HepG2 (cell line): ENCODE measurements around the gene CPEB3. TPM values are rescaled to one million over a fixed set of nuclear protein-coding genes. Genes with fewer than 3 reads are reported as not detected.

Experiments
- ATAC-seq: fragments of 200-7000 bp; cut with Tn5 transposase; 3 replicates; pipeline ENCODE4 v1.9.1; 2020; ENCODE audit warnings: mild to moderate bottlenecking, moderate library complexity
- BruUV-seq: library from RNA; stranded (reverse); fragments of 400-500 nt; replicated peaks from 2 replicates; lab custom pipeline; 2021; lab: Mats Ljungman, UMichigan
- CTCF ChIA-PET: fragments of 300-600 bp; formaldehyde crosslinking; extraction: SDS; loops from one replicate; lab custom pipeline; 2021; ENCODE audit warnings: low total read pairs, inconsistent platforms, low intra/inter-chr PET ratio; lab: Yijun Ruan, JAX
- POLR2A ChIA-PET: fragments of 350-600 bp; sonication (Branson Sonifier 250); formaldehyde crosslinking; loops from one replicate; lab custom pipeline; 2020; ENCODE audit warnings: antibody characterized with exemption, inconsistent platforms; lab: Yijun Ruan, JAX
- DNase-seq: peaks from one replicate; pipeline ENCODE4 v3.0.0-alpha.2; 2015; ENCODE audit warnings: low spot score
- FAIRE-seq: peaks from 3 replicates; lab custom pipeline; 2011; peaks lifted over from hg19 to GRCh38; lab: Jason Lieb, UNC
- H2AFZ ChIP-seq: one replicate; pipeline ENCODE4 v1.6.1; 2011; ENCODE audit warnings: low read length, inconsistent platforms
- H3K27ac ChIP-seq: fragments of 300-600 bp; 3 replicates; pipeline ENCODE4 v1.8.0; 2011; ENCODE audit warnings: mixed run types, mild to moderate bottlenecking, mixed read lengths, low read length, inconsistent platforms; ENCODE audit not compliant: insufficient read depth; ENCODE audit errors: extremely low read length
- H3K27me3 ChIP-seq, 2 experiments: fragments of 200-600 bp in 1 of 2; 2 replicates in 1 of 2; 3 replicates in 1 of 2; pipeline versions ENCODE4 v1.6.0 to v1.8.0; 2011; ENCODE audit warnings: low read length in 2 of 2, mild to moderate bottlenecking in 2 of 2, moderate library complexity in 2 of 2, inconsistent platforms in 1 of 2; ENCODE audit not compliant: insufficient read depth in 2 of 2, control insufficient read depth in 1 of 2
- H3K36me3 ChIP-seq, 2 experiments: fragments of 200-600 bp in 1 of 2; replicated peaks in 1 of 2; 2 replicates in 1 of 2; 3 replicates in 1 of 2; pipeline versions ENCODE4 v1.5.1 to v1.8.0; 2011; ENCODE audit warnings: low read length in 2 of 2, inconsistent platforms in 1 of 2; ENCODE audit not compliant: insufficient read depth in 2 of 2, control insufficient read depth in 1 of 2
- H3K4me1 ChIP-seq: 2 replicates; pipeline ENCODE4 v1.5.1; 2012; ENCODE audit warnings: low read length, inconsistent platforms; ENCODE audit not compliant: insufficient read depth
- H3K4me2 ChIP-seq: 2 replicates; pipeline ENCODE4 v1.6.0; 2011; ENCODE audit warnings: low read depth, low read length, inconsistent platforms
- H3K4me3 ChIP-seq, 3 experiments: fragments of 200-600 bp in 1 of 3; sonication (generic), shearing (Covaris generic) in 1 of 3; replicated peaks in 1 of 3; 2 replicates each; pipeline ENCODE4 v1.5.1; 2011 to 2016; ENCODE audit warnings: low read length in 3 of 3, inconsistent platforms in 2 of 3, low read depth in 2 of 3, mild to moderate bottlenecking in 2 of 3, control low read depth in 1 of 3, mixed read lengths in 1 of 3; ENCODE audit not compliant: insufficient read depth in 1 of 3
- H3K79me2 ChIP-seq: one replicate; pipeline ENCODE4 v1.6.1; 2011; ENCODE audit warnings: low read length, inconsistent platforms; ENCODE audit not compliant: insufficient read depth
- H3K9ac ChIP-seq: 2 replicates; pipeline ENCODE4 v1.6.0; 2011; ENCODE audit warnings: mild to moderate bottlenecking, low read depth, low read length, inconsistent platforms; ENCODE audit not compliant: insufficient read depth
- H3K9me3 ChIP-seq: 2 replicates; pipeline ENCODE4 v1.5.1; 2012; ENCODE audit warnings: mild to moderate bottlenecking, low read length
- H4K20me1 ChIP-seq: 2 replicates; pipeline ENCODE4 v1.6.0; 2011; ENCODE audit warnings: inconsistent platforms, mild to moderate bottlenecking, low read length, moderate library complexity; ENCODE audit not compliant: insufficient read depth
- FOSL2 ChIP-seq: sonication (generic); formaldehyde crosslinking; IDR thresholded peaks from 2 replicates; pipeline ENCODE4 v1.4.0; 2020; ENCODE audit warnings: missing genetic modification reagents
- FOXA3 ChIP-seq: IDR thresholded peaks from 2 replicates; pipeline ENCODE4 v1.6.1; 2016; ENCODE audit warnings: missing genetic modification reagents, missing compliant biosample characterization
- HMGXB4 ChIP-seq, 2 experiments: sonication (generic) in 1 of 2; formaldehyde crosslinking in 1 of 2; IDR thresholded peaks; 2 replicates each; pipeline versions ENCODE4 v1.4.0 to v1.6.1; 2018 to 2020; ENCODE audit warnings: missing genetic modification reagents in 2 of 2, borderline replicate concordance in 1 of 2, low read depth in 1 of 2, mild to moderate bottlenecking in 1 of 2, missing biosample characterization in 1 of 2
- HNF4A ChIP-seq: sonication (generic); formaldehyde crosslinking; IDR thresholded peaks from 2 replicates; pipeline ENCODE4 v1.4.0; 2020; ENCODE audit warnings: missing genetic modification reagents
- NCOR1 ChIP-seq: fragments of 200-600 bp; sonication (generic); IDR thresholded peaks from 2 replicates; pipeline ENCODE4 v1.7.0; 2017; ENCODE audit warnings: antibody characterized with exemption, low read length, borderline replicate concordance
- SIX4 ChIP-seq: sonication (generic); formaldehyde crosslinking; IDR thresholded peaks from 2 replicates; pipeline ENCODE4 v1.4.0; 2020; ENCODE audit warnings: missing genetic modification reagents
- TBX3 ChIP-seq: fragments of 450-650 bp; IDR thresholded peaks from 2 replicates; pipeline ENCODE4 v1.6.1; 2017; ENCODE audit warnings: antibody characterized with exemption, mild to moderate bottlenecking, inconsistent platforms, borderline replicate concordance
- ZFP36 ChIP-seq: fragments of 150-350 bp; IDR thresholded peaks from 2 replicates; pipeline ENCODE4 v1.6.1; 2018; ENCODE audit warnings: borderline replicate concordance, low read length, low read depth; ENCODE audit not compliant: partially characterized antibody
- WGBS: methylation state at CpG from one replicate; pipeline ENCODE4 v1.1.6; 2017; ENCODE audit warnings: low lambda C conversion rate; 5-methylcytosine and 5-hydroxymethylcytosine counted together
- in situ Hi-C: cut with HindIII; loops from 2 replicates; pipeline ENCODE4 v1.10.0; 2017; ENCODE audit warnings: low pct_unique_long_range_greater_than_20kb; ENCODE audit not compliant: extremely low pct_ligation_motif_present
- intact Hi-C: fragments of 100-400 bp; cut with micrococcal nuclease; formaldehyde crosslinking; loops from one replicate; pipeline ENCODE4 v1.10.0; 2022; ENCODE audit not compliant: unreplicated experiment
- polyA plus RNA-seq, 8 experiments: library from polyadenylated mRNA; depleted of rRNA in 3 of 8; stranded (reverse) in 7 of 8; unstranded in 1 of 8; fragments of >200 nt; fragmentation: Illumina TruSeq in 4 of 8; extraction: Trizol in 4 of 8; gene quantifications; 2 replicates each; pipeline versions ENCODE4 v1.2.1 to v1.2.3, GENCODE V29; 2011 to 2016; ENCODE audit warnings: low read depth in 4 of 8, missing spikeins in 1 of 8, mixed read lengths in 1 of 8; ENCODE audit not compliant: insufficient read depth in 1 of 8
- total RNA-seq, 5 experiments: library from RNA; depleted of rRNA; stranded (reverse); fragments of >200 nt; fragmentation: Illumina TruSeq; extraction: Trizol; gene quantifications; 2 replicates each; pipeline ENCODE4 v1.2.3, GENCODE V29; 2016; ENCODE audit warnings: low read depth in 1 of 5
- TF ChIP-seq, protein P1 (sequence below): sonication (generic); formaldehyde crosslinking; IDR thresholded peaks from 2 replicates; pipeline ENCODE4 v1.5.0; 2020; ENCODE audit warnings: missing genetic modification reagents
- TF ChIP-seq, protein P2 (sequence below): sonication (generic); formaldehyde crosslinking; IDR thresholded peaks from 2 replicates; pipeline ENCODE4 v1.5.0; 2020; ENCODE audit warnings: mild to moderate bottlenecking, missing genetic modification reagents
- TF ChIP-seq, protein P3 (sequence below): sonication (generic); formaldehyde crosslinking; IDR thresholded peaks from 2 replicates; pipeline ENCODE4 v1.5.0; 2020; ENCODE audit warnings: missing genetic modification reagents, mild to moderate bottlenecking, borderline replicate concordance

The CPEB3 gene
- total and polyA plus RNA-seq, 2 of the 13 experiments (the other 11 are each of a cell fraction or from before 2014, with no cell fraction given), result 0.66 to 0.70 TPM

- no peak overlapping the region for H3K27ac ChIP-seq
- 92% methylated on average over 3 of the region's 3 CpGs for WGBS
- DNase-seq, result peak; percentile 52
- intact Hi-C loops (no loop called here), in situ Hi-C loops (no loop called here)
- FAIRE-seq, result no peak
- H3K36me3 ChIP-seq, result peaks cover 0 to 3% of the 10 kb centered on the region in 2 experiments; a peak in 2 of 5 replicates
- H2AFZ ChIP-seq, result no peak overlapping the region
- BruUV-seq, result no TSS peak
- H3K9ac ChIP-seq, result no peak overlapping the region
- ChIA-PET CTCF (no interaction called here), POLR2A (interaction anchor here (0.9 kb wide), 1 partner anchor 37 kb away, joined by 3 read pairs; the partner anchor contains the start of genes CPEB3 and MARCHF5)
- H3K79me2 ChIP-seq, result peaks cover 19% of the 10 kb centered on the region
- no peaks in the 10 kb centered on the region for H3K27me3 ChIP-seq
- H4K20me1 ChIP-seq, result no peaks in the 10 kb centered on the region; the same call in none of the 2 replicates
- peaks cover 20% of the 10 kb centered on the region for H3K4me1 ChIP-seq
- no peak overlapping the region for H3K4me3 ChIP-seq
- H3K9me3 ChIP-seq, result no peaks in the 10 kb centered on the region
- no peak overlapping the region for H3K4me2 ChIP-seq
- ATAC-seq, result peak; percentile 48; the same call in 1 of the 3 replicates
- TF ChIP-seq, protein P1, sequence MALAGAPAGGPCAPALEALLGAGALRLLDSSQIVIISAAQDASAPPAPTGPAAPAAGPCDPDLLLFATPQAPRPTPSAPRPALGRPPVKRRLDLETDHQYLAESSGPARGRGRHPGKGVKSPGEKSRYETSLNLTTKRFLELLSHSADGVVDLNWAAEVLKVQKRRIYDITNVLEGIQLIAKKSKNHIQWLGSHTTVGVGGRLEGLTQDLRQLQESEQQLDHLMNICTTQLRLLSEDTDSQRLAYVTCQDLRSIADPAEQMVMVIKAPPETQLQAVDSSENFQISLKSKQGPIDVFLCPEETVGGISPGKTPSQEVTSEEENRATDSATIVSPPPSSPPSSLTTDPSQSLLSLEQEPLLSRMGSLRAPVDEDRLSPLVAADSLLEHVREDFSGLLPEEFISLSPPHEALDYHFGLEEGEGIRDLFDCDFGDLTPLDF (CRISPR knock-in tag), result no peak
- TF ChIP-seq HNF4A (CRISPR knock-in tag) (peak; percentile 54), FOXA3 (peak; percentile 50; the same call in 1 of the 2 replicates), NCOR1 (0 out of 2 replicates have a peak, but pooled peaks have one; percentile 37), ZFP36 (no peak), SIX4 (CRISPR knock-in tag) (no peak), HMGXB4 (CRISPR knock-in tag; IDR thresholded peaks at IDR 0.05; ENCODE audit: borderline replicate concordance in 1 of 2, low read depth in 1 of 2) (no peak), TBX3 (peak; percentile 53; the same call in 1 of the 2 replicates), FOSL2 (peak; percentile 77; the same call in 1 of the 2 replicates)
- TF ChIP-seq, protein P2, sequence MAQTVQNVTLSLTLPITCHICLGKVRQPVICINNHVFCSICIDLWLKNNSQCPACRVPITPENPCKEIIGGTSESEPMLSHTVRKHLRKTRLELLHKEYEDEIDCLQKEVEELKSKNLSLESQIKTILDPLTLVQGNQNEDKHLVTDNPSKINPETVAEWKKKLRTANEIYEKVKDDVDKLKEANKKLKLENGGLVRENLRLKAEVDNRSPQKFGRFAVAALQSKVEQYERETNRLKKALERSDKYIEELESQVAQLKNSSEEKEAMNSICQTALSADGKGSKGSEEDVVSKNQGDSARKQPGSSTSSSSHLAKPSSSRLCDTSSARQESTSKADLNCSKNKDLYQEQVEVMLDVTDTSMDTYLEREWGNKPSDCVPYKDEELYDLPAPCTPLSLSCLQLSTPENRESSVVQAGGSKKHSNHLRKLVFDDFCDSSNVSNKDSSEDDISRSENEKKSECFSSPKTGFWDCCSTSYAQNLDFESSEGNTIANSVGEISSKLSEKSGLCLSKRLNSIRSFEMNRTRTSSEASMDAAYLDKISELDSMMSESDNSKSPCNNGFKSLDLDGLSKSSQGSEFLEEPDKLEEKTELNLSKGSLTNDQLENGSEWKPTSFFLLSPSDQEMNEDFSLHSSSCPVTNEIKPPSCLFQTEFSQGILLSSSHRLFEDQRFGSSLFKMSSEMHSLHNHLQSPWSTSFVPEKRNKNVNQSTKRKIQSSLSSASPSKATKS, result no peak
- TF ChIP-seq, protein P3, sequence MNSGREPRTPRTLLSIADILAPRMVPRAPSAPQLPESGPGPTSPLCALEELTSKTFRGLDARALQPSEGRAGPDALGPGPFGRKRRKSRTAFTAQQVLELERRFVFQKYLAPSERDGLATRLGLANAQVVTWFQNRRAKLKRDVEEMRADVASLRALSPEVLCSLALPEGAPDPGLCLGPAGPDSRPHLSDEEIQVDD (CRISPR knock-in tag), result no peak
These were observed 36.9 kb upstream of the CPEB3 start for GRCh38 chr10:92327445-92328433.
